ENCODE data around the gene TMEM236. TPM values are rescaled to one million over a fixed set of nuclear protein-coding genes. Genes with fewer than 3 reads are reported as not detected.

The TMEM236 gene
- total RNA-seq, 1 experiment from 2014 or later: 0.07 TPM

DNA sequence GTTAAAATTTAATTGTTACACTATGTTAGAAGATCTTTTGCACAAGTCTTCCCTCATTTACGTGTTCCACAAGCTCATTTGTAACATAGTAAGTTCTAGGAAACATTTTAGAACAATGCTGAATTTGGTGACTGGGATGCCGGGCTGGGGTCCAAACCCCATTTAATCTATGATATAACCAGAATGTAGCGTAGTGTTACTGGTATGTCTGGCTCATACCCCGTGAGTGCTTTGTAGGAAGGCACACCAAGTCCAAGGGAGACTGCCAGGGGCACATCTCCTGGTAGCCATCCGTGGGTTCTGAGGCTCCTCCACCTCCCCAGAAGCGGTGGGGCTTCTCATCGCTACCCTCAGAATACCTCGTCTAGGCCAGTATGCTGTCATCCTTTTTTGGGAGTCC, 21.3 kb upstream of the TMEM236 start:
- no peak overlapping the region for H3K4me2 ChIP-seq (ENCODE audit: low read length)
- RAD21 ChIA-PET (ENCODE audit: low non-redundant PET in 1 of 2, low total read pairs in 2 of 2, uncharacterized antibody in 2 of 2, unreplicated experiment in 2 of 2): no interaction called here
- DNase-seq (ENCODE audit: low read depth, low spot score): no peak
- H3K79me2 ChIP-seq (ENCODE audit: insufficient read depth, low read length): no peaks in the 10 kb centered on the region
- H3K9me2 ChIP-seq (ENCODE audit: insufficient read depth): no peaks in the 10 kb centered on the region
- no peak overlapping the region for H3K9ac ChIP-seq (ENCODE audit: low read length)
- no peaks in the 10 kb centered on the region for H3K27me3 ChIP-seq (ENCODE audit: insufficient read depth, low read length)
- no peak overlapping the region for H3K27ac ChIP-seq (ENCODE audit: low read depth, low read length)
- H3K9me3 ChIP-seq (ENCODE audit: control insufficient read depth in 1 of 2, insufficient read depth in 1 of 2, low read depth in 1 of 2, low read length in 2 of 2): no peaks in the 10 kb centered on the region
- no peaks in the 10 kb centered on the region for H3K36me3 ChIP-seq (ENCODE audit: control insufficient read depth in 1 of 2, insufficient read depth in 2 of 2, low read length in 2 of 2)
- TF ChIP-seq JUND (IDR thresholded peaks at IDR 0.05) (no peak), POLR2AphosphoS5 (IDR thresholded peaks at IDR 0.05; ENCODE audit: low read depth, low read length) (no peak), POLR2A (IDR thresholded peaks at IDR 0.05; ENCODE audit: borderline replicate concordance, extremely low read depth, insufficient read depth, insufficient read length) (no peak), RAD21 (IDR thresholded peaks at IDR 0.05; ENCODE audit: low read depth) (no peak), SP1 (IDR thresholded peaks at IDR 0.05; ENCODE audit: low read depth) (no peak), ZNF274 (IDR thresholded peaks at IDR 0.05; ENCODE audit: low read depth, low read length) (no peak), FOSL1 (IDR thresholded peaks at IDR 0.05; ENCODE audit: low read depth) (no peak), SIN3A (IDR thresholded peaks at IDR 0.05; ENCODE audit: low read depth) (no peak), ZFX (IDR thresholded peaks at IDR 0.05) (no peak), CBX3 (IDR thresholded peaks at IDR 0.05; ENCODE audit: low read depth) (no peak), EZH2phosphoT487 (IDR thresholded peaks at IDR 0.05; ENCODE audit: borderline replicate concordance) (no peak)
- TF ChIP-seq, protein P1, sequence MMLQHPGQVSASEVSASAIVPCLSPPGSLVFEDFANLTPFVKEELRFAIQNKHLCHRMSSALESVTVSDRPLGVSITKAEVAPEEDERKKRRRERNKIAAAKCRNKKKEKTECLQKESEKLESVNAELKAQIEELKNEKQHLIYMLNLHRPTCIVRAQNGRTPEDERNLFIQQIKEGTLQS (IDR thresholded peaks at IDR 0.05): no peak
- TF ChIP-seq, protein P2, sequence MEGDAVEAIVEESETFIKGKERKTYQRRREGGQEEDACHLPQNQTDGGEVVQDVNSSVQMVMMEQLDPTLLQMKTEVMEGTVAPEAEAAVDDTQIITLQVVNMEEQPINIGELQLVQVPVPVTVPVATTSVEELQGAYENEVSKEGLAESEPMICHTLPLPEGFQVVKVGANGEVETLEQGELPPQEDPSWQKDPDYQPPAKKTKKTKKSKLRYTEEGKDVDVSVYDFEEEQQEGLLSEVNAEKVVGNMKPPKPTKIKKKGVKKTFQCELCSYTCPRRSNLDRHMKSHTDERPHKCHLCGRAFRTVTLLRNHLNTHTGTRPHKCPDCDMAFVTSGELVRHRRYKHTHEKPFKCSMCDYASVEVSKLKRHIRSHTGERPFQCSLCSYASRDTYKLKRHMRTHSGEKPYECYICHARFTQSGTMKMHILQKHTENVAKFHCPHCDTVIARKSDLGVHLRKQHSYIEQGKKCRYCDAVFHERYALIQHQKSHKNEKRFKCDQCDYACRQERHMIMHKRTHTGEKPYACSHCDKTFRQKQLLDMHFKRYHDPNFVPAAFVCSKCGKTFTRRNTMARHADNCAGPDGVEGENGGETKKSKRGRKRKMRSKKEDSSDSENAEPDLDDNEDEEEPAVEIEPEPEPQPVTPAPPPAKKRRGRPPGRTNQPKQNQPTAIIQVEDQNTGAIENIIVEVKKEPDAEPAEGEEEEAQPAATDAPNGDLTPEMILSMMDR (IDR thresholded peaks at IDR 0.05 in 2 of 3, conservative IDR thresholded peaks at IDR 0.05 in 1 of 3; ENCODE audit: borderline replicate concordance in 1 of 3, insufficient read depth in 1 of 3, low read depth in 2 of 3, low read length in 2 of 3): no peak
- TF ChIP-seq, protein P3, sequence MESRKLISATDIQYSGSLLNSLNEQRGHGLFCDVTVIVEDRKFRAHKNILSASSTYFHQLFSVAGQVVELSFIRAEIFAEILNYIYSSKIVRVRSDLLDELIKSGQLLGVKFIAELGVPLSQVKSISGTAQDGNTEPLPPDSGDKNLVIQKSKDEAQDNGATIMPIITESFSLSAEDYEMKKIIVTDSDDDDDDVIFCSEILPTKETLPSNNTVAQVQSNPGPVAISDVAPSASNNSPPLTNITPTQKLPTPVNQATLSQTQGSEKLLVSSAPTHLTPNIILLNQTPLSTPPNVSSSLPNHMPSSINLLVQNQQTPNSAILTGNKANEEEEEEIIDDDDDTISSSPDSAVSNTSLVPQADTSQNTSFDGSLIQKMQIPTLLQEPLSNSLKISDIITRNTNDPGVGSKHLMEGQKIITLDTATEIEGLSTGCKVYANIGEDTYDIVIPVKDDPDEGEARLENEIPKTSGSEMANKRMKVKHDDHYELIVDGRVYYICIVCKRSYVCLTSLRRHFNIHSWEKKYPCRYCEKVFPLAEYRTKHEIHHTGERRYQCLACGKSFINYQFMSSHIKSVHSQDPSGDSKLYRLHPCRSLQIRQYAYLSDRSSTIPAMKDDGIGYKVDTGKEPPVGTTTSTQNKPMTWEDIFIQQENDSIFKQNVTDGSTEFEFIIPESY (IDR thresholded peaks at IDR 0.05; ENCODE audit: extremely low read depth, insufficient replicate concordance, low read length): no peak
- POLR2A ChIA-PET: no interaction called here
- H2AFZ ChIP-seq (ENCODE audit: low read depth, low read length, poor library complexity, severe bottlenecking): no peak overlapping the region
- H3K4me1 ChIP-seq (ENCODE audit: control insufficient read depth in 1 of 2, insufficient read depth in 2 of 2, low read length in 2 of 2): no peaks in the 10 kb centered on the region
- no peak overlapping the region for H3K4me3 ChIP-seq (replicated peaks in 1 of 2; ENCODE audit: low read depth in 1 of 2, low read length in 2 of 2)
- intact Hi-C loops (cut with micrococcal nuclease): no loop called here
- no peak for ATAC-seq
- no peaks in the 10 kb centered on the region for H4K20me1 ChIP-seq (ENCODE audit: insufficient read depth)
- CTCF ChIA-PET: no interaction called here
- BruUV-seq (replicated peaks): no TSS peak

Measured in HCT116 (cell line).